ENCODE data around the gene SLC22A12.

Gene SLC22A12

DNA sequence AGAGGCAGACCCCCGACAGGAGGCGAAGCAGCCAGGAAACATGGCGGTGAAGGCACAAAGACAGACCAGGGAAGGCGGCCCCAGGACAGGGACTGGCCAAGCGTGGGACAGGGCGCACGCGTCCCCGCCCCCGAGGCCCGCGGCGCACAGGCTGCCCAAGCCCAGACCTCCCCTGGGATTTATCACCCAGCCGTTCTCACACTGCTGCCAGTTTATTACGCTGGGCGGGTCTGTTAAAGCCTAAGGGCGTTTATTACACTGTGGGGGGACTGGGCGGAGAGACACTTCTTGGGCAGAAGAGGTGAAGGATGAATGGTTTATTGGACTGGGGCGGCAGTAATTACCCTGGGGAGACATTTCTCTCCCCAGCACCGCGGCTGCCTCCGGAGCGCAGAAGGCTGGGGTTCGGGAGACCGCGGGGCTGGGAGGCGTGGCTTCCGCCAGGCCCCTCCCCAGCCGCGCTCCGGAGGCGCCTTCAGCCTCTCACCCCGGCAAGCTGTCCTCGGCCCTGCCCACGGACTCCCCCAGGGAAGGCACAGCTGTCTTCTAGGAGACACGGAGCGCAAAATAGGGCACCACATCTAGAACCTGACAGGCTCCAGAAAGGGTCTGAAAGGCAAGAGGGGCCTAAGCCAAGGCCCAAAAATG, 47.1 kb downstream of the SLC22A12 start:
- TF ChIP-seq EP300 (IDR thresholded peaks at IDR 0.05; ENCODE audit: borderline replicate concordance): no peak
- TF ChIP-seq CREB1 (IDR thresholded peaks at IDR 0.05; ENCODE audit: low read depth): no peak
- TF ChIP-seq TEAD4 (IDR thresholded peaks at IDR 0.05): no peak
- TF ChIP-seq, protein P1, sequence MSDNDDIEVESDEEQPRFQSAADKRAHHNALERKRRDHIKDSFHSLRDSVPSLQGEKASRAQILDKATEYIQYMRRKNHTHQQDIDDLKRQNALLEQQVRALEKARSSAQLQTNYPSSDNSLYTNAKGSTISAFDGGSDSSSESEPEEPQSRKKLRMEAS (IDR thresholded peaks at IDR 0.05): no peak
- no peak for TF ChIP-seq YY1 (IDR thresholded peaks at IDR 0.05; ENCODE audit: low read depth)
- TF ChIP-seq USF1 (IDR thresholded peaks at IDR 0.05): no peak
- TF ChIP-seq RAD21 (IDR thresholded peaks at IDR 0.05; ENCODE audit: low read depth): no peak
- TF ChIP-seq ZBTB7A (IDR thresholded peaks at IDR 0.05; ENCODE audit: low read depth): no peak
- no peak for TF ChIP-seq CEBPB (IDR thresholded peaks at IDR 0.05)
- TF ChIP-seq NFIC (IDR thresholded peaks at IDR 0.05): no peak

GRCh38 chr11:64638829-64639228, 47.8 kb downstream of the SLC22A12 start:
- TF ChIP-seq EP300 (IDR thresholded peaks at IDR 0.05; ENCODE audit: borderline replicate concordance) (no peak), NFIC (IDR thresholded peaks at IDR 0.05) (no peak), TCF12 (IDR thresholded peaks at IDR 0.05; ENCODE audit: low read depth) (no peak), CREB1 (IDR thresholded peaks at IDR 0.05; ENCODE audit: low read depth) (no peak), USF1 (IDR thresholded peaks at IDR 0.05) (no peak), RAD21 (IDR thresholded peaks at IDR 0.05; ENCODE audit: low read depth) (no peak), EGR1 (IDR thresholded peaks at IDR 0.05) (no peak), TEAD4 (IDR thresholded peaks at IDR 0.05) (no peak), CEBPB (IDR thresholded peaks at IDR 0.05) (no peak), ZBTB7A (IDR thresholded peaks at IDR 0.05; ENCODE audit: low read depth) (no peak), FOXM1 (IDR thresholded peaks at IDR 0.05; ENCODE audit: borderline replicate concordance, low read depth) (no peak), TAF1 (IDR thresholded peaks at IDR 0.05; ENCODE audit: low read depth) (no peak), YY1 (IDR thresholded peaks at IDR 0.05; ENCODE audit: low read depth) (no peak)
- TF ChIP-seq, protein P2, sequence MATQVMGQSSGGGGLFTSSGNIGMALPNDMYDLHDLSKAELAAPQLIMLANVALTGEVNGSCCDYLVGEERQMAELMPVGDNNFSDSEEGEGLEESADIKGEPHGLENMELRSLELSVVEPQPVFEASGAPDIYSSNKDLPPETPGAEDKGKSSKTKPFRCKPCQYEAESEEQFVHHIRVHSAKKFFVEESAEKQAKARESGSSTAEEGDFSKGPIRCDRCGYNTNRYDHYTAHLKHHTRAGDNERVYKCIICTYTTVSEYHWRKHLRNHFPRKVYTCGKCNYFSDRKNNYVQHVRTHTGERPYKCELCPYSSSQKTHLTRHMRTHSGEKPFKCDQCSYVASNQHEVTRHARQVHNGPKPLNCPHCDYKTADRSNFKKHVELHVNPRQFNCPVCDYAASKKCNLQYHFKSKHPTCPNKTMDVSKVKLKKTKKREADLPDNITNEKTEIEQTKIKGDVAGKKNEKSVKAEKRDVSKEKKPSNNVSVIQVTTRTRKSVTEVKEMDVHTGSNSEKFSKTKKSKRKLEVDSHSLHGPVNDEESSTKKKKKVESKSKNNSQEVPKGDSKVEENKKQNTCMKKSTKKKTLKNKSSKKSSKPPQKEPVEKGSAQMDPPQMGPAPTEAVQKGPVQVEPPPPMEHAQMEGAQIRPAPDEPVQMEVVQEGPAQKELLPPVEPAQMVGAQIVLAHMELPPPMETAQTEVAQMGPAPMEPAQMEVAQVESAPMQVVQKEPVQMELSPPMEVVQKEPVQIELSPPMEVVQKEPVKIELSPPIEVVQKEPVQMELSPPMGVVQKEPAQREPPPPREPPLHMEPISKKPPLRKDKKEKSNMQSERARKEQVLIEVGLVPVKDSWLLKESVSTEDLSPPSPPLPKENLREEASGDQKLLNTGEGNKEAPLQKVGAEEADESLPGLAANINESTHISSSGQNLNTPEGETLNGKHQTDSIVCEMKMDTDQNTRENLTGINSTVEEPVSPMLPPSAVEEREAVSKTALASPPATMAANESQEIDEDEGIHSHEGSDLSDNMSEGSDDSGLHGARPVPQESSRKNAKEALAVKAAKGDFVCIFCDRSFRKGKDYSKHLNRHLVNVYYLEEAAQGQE (IDR thresholded peaks at IDR 0.05; ENCODE audit: low read depth): no peak
- TF ChIP-seq, protein P1 (IDR thresholded peaks at IDR 0.05): no peak

- TF ChIP-seq CREB1 (IDR thresholded peaks at IDR 0.05; ENCODE audit: low read depth) (no peak), FOXM1 (IDR thresholded peaks at IDR 0.05; ENCODE audit: borderline replicate concordance, low read depth) (no peak), NFIC (IDR thresholded peaks at IDR 0.05) (no peak), ZBTB7A (IDR thresholded peaks at IDR 0.05; ENCODE audit: low read depth) (no peak), TAF1 (IDR thresholded peaks at IDR 0.05; ENCODE audit: low read depth) (no peak), RAD21 (IDR thresholded peaks at IDR 0.05; ENCODE audit: low read depth) (no peak), USF1 (IDR thresholded peaks at IDR 0.05) (no peak), CEBPB (IDR thresholded peaks at IDR 0.05) (no peak), EP300 (IDR thresholded peaks at IDR 0.05; ENCODE audit: borderline replicate concordance) (no peak), YY1 (IDR thresholded peaks at IDR 0.05; ENCODE audit: low read depth) (no peak), EGR1 (IDR thresholded peaks at IDR 0.05) (no peak), TEAD4 (IDR thresholded peaks at IDR 0.05) (no peak)
- TF ChIP-seq, protein P1 (IDR thresholded peaks at IDR 0.05): no peak
Measured at GRCh38 chr11:64639885-64640284, 48.9 kb downstream of the SLC22A12 start.

- TF ChIP-seq YY1 (IDR thresholded peaks at IDR 0.05; ENCODE audit: low read depth): no peak
- no peak for TF ChIP-seq TCF12 (IDR thresholded peaks at IDR 0.05; ENCODE audit: low read depth)
- no peak for TF ChIP-seq FOXM1 (IDR thresholded peaks at IDR 0.05; ENCODE audit: borderline replicate concordance, low read depth)
- TF ChIP-seq EP300 (IDR thresholded peaks at IDR 0.05; ENCODE audit: borderline replicate concordance): no peak
- no peak for TF ChIP-seq ZBTB7A (IDR thresholded peaks at IDR 0.05; ENCODE audit: low read depth)
- TF ChIP-seq CEBPB (IDR thresholded peaks at IDR 0.05): no peak
- TF ChIP-seq, protein P1 (IDR thresholded peaks at IDR 0.05): no peak
- no peak for TF ChIP-seq TAF1 (IDR thresholded peaks at IDR 0.05; ENCODE audit: low read depth)
- TF ChIP-seq TEAD4 (IDR thresholded peaks at IDR 0.05): no peak
- TF ChIP-seq CREB1 (IDR thresholded peaks at IDR 0.05; ENCODE audit: low read depth): no peak
- TF ChIP-seq NFIC (IDR thresholded peaks at IDR 0.05): no peak
Measured at GRCh38 chr11:64641596-64642417, 50.8 kb downstream of the SLC22A12 start.

DNA sequence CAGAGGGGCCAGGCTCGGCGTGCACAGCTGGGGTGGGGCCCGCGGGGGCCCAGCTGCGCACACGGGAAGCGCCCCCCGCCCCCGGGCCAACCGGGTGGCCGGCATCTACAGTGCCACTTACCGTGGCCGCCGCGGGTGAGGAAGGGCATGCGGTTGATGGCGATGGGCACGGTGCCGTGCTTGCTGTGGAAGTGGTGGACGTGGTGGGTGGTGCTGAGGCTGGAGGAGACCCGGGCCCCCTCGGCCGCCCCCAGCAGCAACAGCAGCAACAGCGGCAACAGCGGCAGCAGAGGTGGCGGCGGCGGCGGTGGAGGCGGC, 51.4 kb downstream of the SLC22A12 start:
- no peak for TF ChIP-seq EGR1 (IDR thresholded peaks at IDR 0.05)
- TF ChIP-seq TAF1 (IDR thresholded peaks at IDR 0.05; ENCODE audit: low read depth): no peak
- TF ChIP-seq, protein P1 (IDR thresholded peaks at IDR 0.05): no peak
- TF ChIP-seq, protein P2 (IDR thresholded peaks at IDR 0.05; ENCODE audit: low read depth): no peak
- no peak for TF ChIP-seq TCF12 (IDR thresholded peaks at IDR 0.05; ENCODE audit: low read depth)
- TF ChIP-seq FOXM1 (IDR thresholded peaks at IDR 0.05; ENCODE audit: borderline replicate concordance, low read depth): no peak
- no peak for TF ChIP-seq ZBTB7A (IDR thresholded peaks at IDR 0.05; ENCODE audit: low read depth)
- TF ChIP-seq NFIC (IDR thresholded peaks at IDR 0.05): no peak
- no peak for TF ChIP-seq USF1 (IDR thresholded peaks at IDR 0.05)
- no peak for TF ChIP-seq YY1 (IDR thresholded peaks at IDR 0.05; ENCODE audit: low read depth)
- TF ChIP-seq CREB1 (IDR thresholded peaks at IDR 0.05; ENCODE audit: low read depth): no peak
- no peak for TF ChIP-seq CEBPB (IDR thresholded peaks at IDR 0.05)
- TF ChIP-seq EP300 (IDR thresholded peaks at IDR 0.05; ENCODE audit: borderline replicate concordance): no peak
- no peak for TF ChIP-seq TEAD4 (IDR thresholded peaks at IDR 0.05)
- TF ChIP-seq RAD21 (IDR thresholded peaks at IDR 0.05; ENCODE audit: low read depth): no peak
